HTR-8/SVneo (cell line): Measurements from ENCODE around the gene CTNNBL1.
"Not testable (repeated sequence)": the region's sequence is repeated elsewhere in the genome, so short reads cannot be mapped to it uniquely, and the experiment has no call there.

ENCODE experiments used
- DNase-seq: peaks from one replicate; pipeline ENCODE4 v3.0.0; 2011; ENCODE audit warnings: low spot score, mixed read lengths; ENCODE audit not compliant: insufficient read length
- FAIRE-seq: peaks from 2 replicates; lab custom pipeline; 2011; peaks lifted over from hg19 to GRCh38; lab: Jason Lieb, UNC

CTNNBL1 gene

DNA sequence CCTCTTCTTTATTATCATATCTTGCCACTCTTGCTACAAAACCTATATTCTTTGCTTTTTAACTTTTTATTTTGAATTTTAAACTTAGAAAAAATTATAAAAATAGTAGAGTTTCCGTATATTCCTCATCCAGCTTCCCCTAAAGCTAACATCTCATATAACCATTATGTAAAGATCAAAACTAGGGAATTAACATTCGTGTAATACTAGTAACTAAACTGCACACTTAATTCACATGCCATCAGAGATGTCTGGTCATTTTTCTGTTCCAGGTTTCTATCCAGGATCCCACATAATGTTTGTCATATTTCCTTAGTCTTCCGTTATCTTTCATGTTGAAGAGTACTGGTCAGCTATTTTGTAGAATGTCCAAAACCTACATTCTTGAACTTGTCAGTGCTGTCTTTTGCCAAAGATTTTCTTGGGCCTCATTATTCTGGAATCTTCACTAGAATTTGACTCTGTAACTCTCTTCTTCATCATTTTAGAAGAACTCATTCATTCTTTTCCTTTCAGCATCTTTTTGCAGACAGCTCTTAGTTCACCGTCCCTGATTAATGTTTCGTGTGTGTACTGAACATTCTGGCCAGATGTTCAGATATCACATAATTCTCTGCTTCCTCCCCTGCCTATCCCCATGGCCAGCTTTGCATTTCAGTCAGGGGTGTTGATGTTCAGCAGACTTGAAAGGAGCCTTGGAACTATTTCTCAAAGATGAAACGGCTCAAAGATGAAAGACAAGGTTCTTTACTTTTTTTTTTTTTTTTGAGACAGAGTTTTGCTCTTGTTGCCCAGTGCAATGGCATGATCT lies 9.4 kb downstream of the CTNNBL1 start:
- FAIRE-seq = no peak
- no peak for DNase-seq

DNA sequence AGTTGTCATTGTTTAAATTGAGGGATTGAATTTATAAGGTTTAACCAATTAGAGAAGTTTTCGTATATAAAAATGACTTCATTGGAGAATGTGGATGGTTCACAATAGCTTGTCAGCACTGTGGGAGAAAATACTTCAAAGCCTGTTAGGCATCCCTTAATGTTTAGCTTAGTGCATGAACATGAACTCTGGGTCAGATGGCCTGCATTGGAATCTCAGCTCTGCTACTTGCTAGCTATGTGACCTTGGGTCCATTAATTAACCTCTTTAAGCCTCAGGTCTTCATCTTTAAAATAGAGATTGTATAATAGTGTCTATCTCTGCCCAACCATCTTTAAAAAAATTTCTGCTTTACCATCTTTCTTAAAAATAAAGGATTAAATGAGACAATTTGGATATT lies 11.1 kb downstream of the CTNNBL1 start:
- DNase-seq (no peak), FAIRE-seq (no peak)

DNA sequence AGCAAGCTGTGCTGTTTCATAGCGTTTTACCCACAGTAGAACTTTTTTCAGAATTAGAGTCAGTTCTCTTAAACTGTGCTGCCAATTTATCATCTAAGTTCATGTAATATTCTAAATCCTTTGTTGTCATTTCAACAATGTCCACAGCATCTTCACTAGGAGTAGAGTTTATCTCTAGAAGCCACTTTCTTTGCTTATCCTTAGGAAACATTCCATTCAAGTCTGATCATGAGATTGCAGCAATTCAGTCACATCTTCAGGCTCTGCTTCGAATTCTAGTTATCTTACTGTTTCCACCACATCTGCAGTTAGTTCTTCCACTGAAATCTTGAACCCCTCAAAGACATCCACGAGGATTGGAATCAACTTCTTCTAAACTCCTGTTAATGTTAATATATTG lies 12.5 kb downstream of the CTNNBL1 start:
- no peak for DNase-seq
- FAIRE-seq = no peak

DNA sequence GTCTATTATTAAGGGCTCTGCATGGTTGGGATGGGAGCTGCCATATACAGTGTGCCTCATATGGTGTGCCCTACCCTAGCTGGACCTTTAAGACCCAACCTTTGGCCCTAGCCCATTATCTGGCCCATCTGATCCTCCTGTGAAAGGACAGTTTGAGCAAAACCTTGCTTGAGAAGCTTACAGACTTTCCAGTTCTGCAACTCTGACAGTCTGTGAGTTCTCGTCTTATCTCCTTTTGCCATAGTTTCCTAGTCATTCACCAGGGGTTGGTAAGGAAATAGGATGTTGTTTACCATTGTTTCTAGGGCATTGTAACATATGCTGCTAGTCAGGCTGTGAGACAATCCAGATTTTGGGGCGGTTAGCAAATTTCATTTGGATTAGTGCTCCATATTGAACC lies 17.2 kb downstream of the CTNNBL1 start:
- FAIRE-seq (no peak), DNase-seq (no peak)

DNA sequence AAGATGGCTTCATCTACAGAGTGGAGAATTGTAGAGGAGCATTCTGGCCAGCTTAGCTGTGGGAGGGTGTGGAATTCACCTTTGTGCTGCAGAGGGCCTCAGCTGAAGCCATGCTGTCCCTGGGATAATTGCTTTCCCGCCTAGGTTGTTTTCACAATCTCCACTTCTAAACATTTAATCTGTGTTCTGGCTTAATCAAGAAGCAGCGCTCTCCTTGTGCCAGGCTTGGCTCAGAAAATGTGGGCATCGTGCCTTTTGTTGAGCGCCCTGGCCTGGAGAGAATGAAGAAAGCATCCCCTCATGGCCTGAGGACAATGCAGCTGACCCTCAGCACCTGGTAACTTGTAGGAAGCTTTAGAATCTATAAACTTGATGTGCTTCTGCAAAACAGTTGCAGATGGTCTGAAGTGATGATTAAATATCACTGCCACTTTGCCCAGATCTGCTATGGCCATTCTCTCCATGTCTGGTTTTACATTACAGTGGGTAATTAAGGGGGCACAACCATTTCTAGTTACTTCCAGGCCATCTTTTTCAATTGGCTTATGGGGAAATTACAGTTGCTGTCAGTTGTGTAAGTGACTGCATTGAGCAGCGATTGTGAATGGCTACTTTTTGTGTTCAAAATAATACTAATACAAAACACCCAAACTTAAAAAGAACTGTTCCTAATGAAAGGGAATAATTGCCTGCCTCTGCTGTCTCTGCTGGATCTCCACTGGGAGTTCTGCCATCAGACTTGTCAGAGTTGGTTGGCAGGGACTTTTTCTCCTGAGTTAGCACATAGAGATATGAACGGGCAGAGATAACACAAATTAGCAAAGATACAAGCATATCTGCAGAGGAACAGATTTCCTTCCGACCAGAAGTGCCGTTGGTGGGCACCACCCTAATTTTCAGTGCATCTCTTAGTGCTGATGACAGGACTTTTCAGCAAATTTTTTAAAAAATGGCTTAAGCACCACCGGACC lies 18.4 kb downstream of the CTNNBL1 start:
- no peak for DNase-seq

DNA sequence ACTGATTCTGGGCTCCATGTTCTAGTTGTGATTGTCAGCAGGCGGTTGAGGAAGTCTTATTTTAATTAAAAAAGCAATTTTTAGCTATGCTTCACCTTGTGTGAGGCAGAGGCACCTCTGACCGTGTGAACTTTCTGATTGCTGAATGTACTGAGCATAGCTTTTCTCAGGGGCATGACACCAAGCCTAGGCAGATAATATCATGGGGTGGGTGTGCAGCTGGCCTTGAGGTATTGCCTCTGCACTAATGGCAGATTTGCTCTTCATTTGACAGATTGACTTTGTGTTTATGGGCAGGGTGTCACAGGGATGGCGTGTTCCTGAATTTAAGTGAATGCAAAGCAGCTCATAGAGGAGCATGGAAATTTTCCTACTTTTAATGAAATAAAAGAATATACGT lies 19.6 kb downstream of the CTNNBL1 start:
- DNase-seq (no peak), FAIRE-seq (peak; percentile 72)

More for the DNA sequence above, 18.4 kb downstream of the CTNNBL1 start:
- FAIRE-seq = peak; percentile 13

DNA sequence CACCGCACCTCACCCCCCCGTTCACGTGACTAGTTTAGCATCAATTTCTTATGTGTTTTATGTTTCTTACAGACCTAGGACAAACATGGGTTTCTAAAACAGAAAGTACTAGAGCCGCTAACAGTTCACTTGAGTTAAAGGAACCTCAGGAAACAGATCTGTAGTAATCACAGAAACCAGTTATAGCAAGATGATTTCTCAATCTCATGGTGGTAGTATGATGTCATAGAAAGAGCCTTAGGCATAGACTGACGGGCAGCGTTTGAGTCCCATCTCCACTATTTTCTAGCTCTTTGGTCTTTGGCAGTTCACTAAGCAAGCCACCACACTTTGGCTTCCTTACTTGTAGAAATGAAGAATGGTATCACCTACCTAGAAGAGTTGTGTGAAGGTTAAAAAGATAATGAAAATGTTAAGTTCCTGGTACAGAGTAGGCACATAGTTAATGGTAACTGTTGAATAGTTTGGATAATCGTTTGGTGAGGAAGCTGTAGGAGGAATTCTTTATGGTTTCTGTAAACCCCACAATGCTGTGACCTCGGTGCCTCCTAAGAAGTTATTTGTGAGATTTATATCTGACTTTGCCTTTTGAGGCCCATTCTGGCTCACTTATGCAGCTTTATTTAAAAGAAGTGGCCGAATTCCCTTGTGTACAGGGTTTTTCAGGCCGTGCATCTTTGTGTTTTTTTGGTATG lies 21.3 kb downstream of the CTNNBL1 start:
- peak; percentile 28 for FAIRE-seq

DNA sequence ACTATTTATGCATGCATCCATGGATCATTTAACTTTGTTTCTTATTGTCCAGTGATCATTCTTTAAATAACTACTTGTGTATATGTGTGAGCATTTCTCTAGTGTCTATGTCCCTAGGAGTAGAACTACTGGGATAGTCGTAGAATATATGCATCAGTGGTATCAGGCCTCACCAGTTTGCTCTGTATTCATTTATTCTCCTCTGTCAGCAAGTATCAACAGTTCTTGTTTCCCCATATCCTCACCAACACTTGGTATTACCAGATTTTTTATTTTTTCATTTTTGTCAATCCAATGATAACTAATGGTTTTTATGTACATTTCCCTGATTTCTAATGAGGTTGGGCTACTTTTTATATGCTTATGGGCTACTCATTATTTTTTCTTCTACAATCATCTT lies 27.9 kb downstream of the CTNNBL1 start:
- no peak for DNase-seq
- FAIRE-seq = peak; percentile 9

More for the DNA sequence above, 21.3 kb downstream of the CTNNBL1 start:
- peak; percentile 54 for DNase-seq

DNA sequence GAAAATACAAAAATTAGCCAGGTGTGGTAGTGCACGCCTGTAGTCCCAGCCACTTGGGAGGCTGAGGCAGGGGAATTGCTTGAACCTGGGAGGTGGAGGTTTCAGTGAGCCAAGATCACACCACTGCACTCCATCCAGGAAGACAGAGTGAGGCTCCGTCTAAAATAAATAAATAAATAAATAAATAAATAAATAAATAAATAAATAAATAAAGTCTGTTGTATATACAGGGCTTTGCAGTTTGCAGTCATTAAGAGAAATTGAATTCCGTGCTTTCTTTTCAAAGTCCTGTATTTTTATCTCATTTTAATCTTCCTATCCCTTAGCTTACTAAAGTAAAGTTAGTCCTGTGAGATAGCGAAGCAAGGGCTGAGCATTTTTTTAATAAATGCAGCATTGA lies 28.5 kb downstream of the CTNNBL1 start:
- not testable (repeated sequence) for FAIRE-seq, DNase-seq

DNA sequence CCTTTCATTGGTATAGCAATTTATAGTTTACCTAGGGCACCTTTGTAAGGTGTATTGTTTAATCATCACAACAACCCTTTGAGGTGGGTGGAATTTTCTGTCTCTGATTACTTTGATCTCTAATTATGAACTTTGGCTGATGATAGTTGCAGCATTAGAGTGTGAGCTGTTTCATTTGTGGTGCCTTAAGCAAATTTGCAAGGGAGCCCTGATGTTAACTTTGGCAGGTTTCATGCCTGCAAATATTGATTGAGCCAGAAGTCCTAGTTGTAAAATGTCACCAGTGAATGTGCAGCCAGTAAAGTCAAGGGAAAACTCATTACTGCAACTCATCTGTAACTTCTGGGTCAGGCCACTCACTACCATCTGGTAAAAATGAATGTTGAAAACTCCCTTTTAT lies 29.8 kb downstream of the CTNNBL1 start:
- DNase-seq (no peak), FAIRE-seq (peak; percentile 64)

DNA sequence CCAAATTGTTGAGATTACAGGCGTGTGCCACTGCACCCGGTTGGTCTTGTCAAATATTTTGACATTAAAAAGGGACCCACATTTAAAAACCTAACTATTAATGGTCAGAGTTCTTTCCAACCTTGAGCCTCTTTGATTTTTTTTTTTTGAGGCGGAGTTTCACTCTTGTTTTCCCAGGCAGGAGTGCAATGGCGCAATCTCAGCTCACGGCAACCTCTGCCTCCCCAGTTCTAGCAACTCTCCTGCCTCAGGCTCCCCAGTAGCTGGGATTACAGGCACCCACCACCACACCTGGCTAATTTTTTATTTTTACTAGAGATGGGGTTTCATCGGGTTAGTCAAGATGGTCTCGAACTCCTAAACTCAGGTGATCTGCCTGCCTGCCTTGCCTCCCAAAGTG lies 31.3 kb downstream of the CTNNBL1 start:
- FAIRE-seq (no peak), DNase-seq (no peak)

DNA sequence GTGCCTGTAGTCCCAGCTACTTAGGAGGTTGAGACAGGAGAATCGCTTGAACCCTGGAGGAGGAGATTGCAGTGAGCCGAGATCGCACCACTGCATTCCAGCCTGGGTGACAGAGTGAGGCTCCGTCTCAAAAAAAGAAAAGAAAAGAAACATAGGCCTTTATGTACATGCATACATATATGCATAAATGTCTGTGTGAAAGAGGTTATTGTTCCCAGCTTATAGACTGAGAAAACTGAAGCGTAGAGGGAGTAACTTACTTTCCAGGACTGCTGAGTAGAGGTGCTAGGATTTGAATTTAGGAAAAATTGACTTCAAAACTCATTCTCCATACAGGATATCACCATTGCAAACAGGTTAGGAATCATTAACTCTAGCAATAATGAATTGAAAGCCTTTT lies 32.0 kb downstream of the CTNNBL1 start:
- DNase-seq (no peak), FAIRE-seq (no peak)

DNA sequence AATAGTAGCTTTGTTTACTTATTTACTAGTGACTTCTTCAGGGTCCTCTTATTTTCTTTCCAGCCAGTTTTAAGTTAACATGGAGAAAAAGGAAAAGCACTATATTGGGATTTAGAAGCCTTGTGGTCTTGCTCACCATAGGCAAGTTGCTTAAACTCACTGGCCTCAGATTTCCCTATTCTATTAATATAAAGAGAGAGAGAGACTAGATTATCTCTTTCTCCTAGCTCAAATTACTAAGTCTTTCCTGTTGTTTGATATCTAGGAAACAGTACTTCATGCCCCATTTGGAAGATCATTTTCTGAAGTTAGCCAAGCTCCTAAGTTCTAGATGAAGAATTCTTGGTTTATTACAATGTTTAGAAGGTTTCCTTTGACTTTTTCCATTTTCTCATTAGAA lies 32.5 kb downstream of the CTNNBL1 start:
- FAIRE-seq (no peak), DNase-seq (no peak)

DNA sequence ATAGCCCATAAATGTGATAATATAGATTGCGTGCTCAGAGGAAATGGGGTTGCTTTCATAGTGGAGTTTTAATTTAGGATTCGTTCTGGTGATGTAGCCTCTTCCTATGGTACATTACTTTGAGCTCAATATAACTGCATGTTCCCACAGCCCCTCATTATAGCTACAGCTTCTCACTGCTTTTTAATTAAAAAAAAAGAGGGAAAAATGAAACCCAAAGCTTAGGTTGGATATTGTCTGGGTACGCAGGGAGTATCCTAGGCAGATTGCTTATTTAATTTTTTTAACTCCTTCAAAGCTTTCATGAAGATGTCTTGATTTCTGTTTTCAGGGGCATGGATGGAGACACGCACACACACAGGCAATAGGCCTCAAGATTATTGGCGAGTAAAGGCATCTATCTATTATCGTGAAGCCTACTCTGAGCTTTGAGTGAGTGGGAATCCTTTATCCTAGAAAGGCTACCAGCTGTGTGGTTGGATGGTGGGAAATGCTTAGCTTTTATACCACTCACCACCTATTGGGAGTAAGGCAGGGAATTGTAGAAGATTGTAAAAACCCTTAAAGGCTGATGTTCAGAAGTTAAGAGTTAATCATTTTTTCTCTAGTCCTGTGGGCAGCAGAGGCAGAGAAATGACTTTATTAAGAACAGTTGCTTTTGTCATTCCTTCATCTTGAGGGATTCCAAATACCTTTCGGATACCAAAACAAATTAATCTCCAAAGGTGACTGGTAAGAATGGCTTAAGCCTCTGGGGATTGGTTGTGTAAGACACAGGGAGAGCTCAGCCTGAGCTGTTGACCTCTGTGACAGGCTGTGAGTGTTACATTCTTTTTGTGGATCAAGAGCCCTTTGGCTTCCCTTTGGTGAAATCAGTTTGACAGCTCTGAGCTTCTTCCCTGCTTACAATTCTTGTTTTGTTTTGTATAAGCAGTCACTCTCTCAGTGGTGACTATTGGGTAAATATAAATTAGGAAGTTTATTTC lies 33.4 kb downstream of the CTNNBL1 start:
- FAIRE-seq (peak; percentile 69), DNase-seq (no peak)

DNA sequence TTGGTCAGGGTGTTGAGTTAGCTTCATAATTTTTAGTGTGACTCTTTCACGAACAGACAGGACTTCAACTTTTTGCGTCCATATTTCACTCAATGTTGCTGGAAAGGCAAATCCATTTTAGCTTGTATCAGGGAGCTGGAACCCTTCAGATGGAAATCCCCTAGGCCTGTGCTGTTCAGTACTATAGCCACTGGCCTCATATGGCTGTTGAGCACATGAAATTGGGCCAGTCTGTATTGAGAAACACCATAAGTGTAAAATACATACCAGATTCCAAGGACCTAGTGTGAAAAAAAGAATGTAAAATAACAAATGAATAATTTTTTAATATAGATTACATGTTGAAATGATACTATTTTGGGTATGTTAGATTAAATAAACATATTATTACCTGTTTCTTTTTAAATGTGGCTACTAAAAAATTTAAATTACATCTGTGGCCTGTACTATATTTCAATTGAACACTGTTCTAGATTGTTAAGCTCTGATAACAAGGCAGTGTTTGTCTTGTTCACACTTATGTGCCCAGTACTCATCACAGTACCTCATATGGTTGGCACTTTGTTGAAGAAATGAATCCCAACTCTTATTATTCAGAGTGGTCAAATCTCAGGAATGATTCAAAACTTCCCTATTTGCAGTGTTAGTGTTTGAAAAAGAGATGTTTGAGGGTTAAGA lies 34.3 kb downstream of the CTNNBL1 start:
- DNase-seq (no peak), FAIRE-seq (peak; percentile 79)

DNA sequence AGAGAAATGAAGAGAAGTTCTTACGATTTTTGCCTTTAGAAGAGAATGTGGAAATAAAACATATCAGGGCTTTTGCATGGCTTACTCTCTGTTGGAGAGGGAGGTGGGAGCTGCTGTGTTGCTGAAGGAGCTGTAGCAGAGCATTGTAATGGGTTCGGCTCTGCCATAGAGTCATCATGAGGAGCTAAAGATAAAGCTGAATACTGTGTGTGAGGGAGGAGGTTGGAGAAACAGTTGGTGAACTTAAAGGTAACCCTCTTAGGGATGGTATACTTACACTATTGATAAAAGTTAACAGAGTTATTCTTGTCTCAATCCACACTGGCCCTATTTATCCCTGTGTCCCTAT lies 34.8 kb downstream of the CTNNBL1 start:
- peak; percentile 72 for FAIRE-seq
- DNase-seq = no peak

DNA sequence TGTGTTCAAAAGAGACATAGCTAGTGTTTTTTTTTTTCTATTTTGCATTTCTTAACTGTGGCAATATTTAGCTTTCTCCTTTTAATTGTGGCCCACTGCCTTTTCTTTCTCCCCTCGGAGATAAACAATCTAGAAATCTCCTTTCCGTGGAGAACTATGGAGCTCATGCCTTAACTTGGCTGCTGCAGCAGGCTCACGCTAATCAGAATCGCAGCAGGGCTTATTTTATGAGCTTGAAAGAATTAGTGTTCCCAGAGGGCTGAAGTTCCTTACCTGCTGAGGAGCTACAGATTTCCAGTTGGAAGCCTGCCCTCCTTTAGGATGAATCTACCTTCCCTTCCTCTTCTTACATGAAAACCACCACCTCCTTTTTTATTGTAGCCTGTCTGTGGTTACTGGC lies 35.6 kb downstream of the CTNNBL1 start:
- FAIRE-seq (no peak), DNase-seq (no peak)

DNA sequence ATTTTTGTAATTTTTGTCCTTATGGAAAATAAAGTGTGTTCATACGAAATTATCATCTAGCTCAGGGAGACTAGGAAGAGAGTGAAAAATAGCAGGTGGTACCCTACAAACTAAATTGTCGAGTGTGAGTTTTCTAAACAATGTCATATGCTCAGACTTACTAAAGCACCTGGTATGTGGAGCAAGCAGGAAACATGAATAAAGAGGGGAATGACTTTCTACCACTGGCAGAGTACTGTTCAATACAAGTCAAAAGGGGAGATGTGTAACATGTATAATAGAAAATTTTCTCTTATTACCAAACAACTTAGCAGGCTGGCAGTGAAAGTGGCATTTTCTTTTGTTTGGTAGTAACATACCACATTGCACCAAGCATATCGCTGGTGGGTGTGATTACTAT lies 36.1 kb downstream of the CTNNBL1 start:
- FAIRE-seq (no peak), DNase-seq (no peak)

DNA sequence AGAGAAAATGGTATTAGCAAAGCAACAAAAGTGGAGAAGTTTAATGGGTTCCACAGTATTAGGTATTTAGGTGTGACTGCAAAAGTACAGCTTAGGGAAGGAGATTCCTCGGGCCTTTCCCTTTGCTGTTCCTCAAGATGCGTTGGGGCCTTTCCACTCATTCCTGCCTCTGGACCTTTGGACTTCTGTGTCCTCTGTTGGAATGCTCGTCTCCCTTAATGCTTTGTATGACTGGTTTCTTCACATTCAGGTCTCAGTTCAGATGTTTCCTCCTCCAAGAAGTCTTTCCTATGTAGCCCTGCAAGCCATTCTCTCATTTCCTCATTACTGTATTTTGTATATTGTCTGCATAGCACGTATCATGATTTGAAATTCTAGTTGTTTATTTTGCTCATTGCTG lies 39.6 kb downstream of the CTNNBL1 start:
- no peak for FAIRE-seq

More for the DNA sequence above, 39.6 kb downstream of the CTNNBL1 start:
- DNase-seq = no peak
